ENCODE data around the gene CUTA.
"Not testable (repeated sequence)": the region's sequence is repeated elsewhere in the genome, so short reads cannot be mapped to it uniquely, and the experiment has no call there.

The CUTA gene

GRCh38 chr6:33372526-33373123 lies 45.3 kb downstream of the CUTA start:
- DNase-seq (ENCODE audit: insufficient read length, low spot score) (no peak), FAIRE-seq (no peak)
- TF ChIP-seq CTCF (IDR thresholded peaks at IDR 0.05; ENCODE audit: insufficient read depth, missing control alignments): no peak

- DNase-seq (ENCODE audit: insufficient read length, low spot score); FAIRE-seq: not testable (repeated sequence)
These were observed 46.0 kb downstream of the CUTA start for GRCh38 chr6:33371901-33372300.

- FAIRE-seq; DNase-seq (ENCODE audit: insufficient read length, low spot score): not testable (repeated sequence)
These were observed 50.2 kb downstream of the CUTA start for GRCh38 chr6:33367715-33368025.

- no peak for DNase-seq (ENCODE audit: insufficient read length, low spot score)
- no peak for FAIRE-seq
- TF ChIP-seq CTCF (IDR thresholded peaks at IDR 0.05; ENCODE audit: insufficient read depth, missing control alignments): no peak
These were observed 50.7 kb downstream of the CUTA start for GRCh38 chr6:33367009-33367714.

All from D721Med (cell line).